Lower leg skin (tissue), 3 donors: ENCODE measurements around the gene SLC25A10.

Experiments used
- CTCF ChIP-seq, 3 donors: fragments of 450-650 bp; IDR thresholded peaks; one replicate each; pipeline ENCODE4 v1.5.1; 2016; ENCODE audit warnings: antibody characterized with exemption in 3 of 3, mild to moderate bottlenecking in 3 of 3, moderate library complexity in 2 of 3
- POLR2A ChIP-seq, 2 donors: fragments of 450-650 bp; IDR thresholded peaks; one replicate each; pipeline ENCODE4 v1.6.1; 2016 to 2017; ENCODE audit warnings: antibody characterized with exemption in 2 of 2, mild to moderate bottlenecking in 1 of 2, moderate library complexity in 1 of 2

DNA sequence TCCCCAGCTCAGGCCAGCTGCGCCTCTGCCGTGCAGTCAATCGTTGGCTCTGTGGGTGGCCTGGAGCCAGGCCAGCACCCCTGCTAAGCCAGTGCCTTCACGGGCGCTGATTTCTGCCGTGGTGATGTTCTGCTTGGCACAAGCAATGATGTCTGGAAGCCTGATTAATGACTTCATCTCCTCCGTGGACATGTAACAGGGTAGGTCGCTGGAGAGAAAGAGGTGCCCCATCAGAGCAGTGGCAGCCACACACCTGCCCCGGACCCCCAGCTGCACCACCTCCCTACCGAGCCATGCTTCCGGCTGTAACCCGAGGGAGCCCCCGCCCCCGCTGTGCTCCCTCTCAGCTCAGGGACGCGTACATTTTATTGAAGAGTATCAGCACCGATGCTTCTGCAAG lies 30.4 kb upstream of the SLC25A10 start:
- no peak for TF ChIP-seq CTCF (IDR thresholded peaks at IDR 0.05)
- no peak for TF ChIP-seq POLR2A (IDR thresholded peaks at IDR 0.05)
